Skin epidermis (tissue), 12 donors: Measurements from ENCODE around the gene LRRC8D.
A peak's percentile ranks its signal among the peaks of the same experiment; 100 is the strongest.

Experiments used
- H3K27ac ChIP-seq, 21 experiments: fragments of 200-600 bp; sonication (generic) in 11 of 21; one replicate each; pipeline ENCODE4 v1.5.0; 2020; ENCODE audit warnings: mild to moderate bottlenecking in 3 of 21, inconsistent platforms in 2 of 21, moderate library complexity in 2 of 21
- H3K4me3 ChIP-seq, 7 experiments: fragments of 200-600 bp; sonication (generic) in 2 of 7; one replicate each; pipeline ENCODE4 v1.5.0; 2020; ENCODE audit warnings: inconsistent platforms in 2 of 7, mild to moderate bottlenecking in 2 of 7, moderate library complexity in 1 of 7

Gene LRRC8D

GRCh38 chr1:89928506-89928905, 107.7 kb downstream of the LRRC8D start:
- no peak overlapping the region for H3K27ac ChIP-seq
- H3K4me3 ChIP-seq, result no peak overlapping the region

- Histone ChIP-seq H3K27ac (no peak overlapping the region), H3K4me3 (no peak overlapping the region)
Measured at GRCh38 chr1:89929467-89930063, 108.7 kb downstream of the LRRC8D start.

GRCh38 chr1:89930579-89930978, 109.7 kb downstream of the LRRC8D start:
- H3K4me3 ChIP-seq, result no peak overlapping the region
- no peak overlapping the region for H3K27ac ChIP-seq

GRCh38 chr1:89931964-89932363, 111.1 kb downstream of the LRRC8D start:
- H3K4me3 ChIP-seq, result no peak overlapping the region
- no peak overlapping the region for H3K27ac ChIP-seq

GRCh38 chr1:89932598-89933364, 111.9 kb downstream of the LRRC8D start:
- Histone ChIP-seq H3K4me3 (no peak overlapping the region), H3K27ac (no peak overlapping the region)

- Histone ChIP-seq H3K4me3 (no peak overlapping the region), H3K27ac (no peak overlapping the region)
Measured at GRCh38 chr1:89934461-89934860, 113.6 kb downstream of the LRRC8D start.

- H3K4me3 ChIP-seq, result no peak overlapping the region
- no peak overlapping the region for H3K27ac ChIP-seq
Measured at GRCh38 chr1:89935235-89935634, 114.4 kb downstream of the LRRC8D start.

- H3K4me3 ChIP-seq, result no peak overlapping the region
- no peak overlapping the region for H3K27ac ChIP-seq
Measured at GRCh38 chr1:89936694-89937093, 115.9 kb downstream of the LRRC8D start.

- Histone ChIP-seq H3K4me3 (no peak overlapping the region), H3K27ac (peak overlapping the region in 1 of 21 experiments; percentile 1)
Measured at GRCh38 chr1:89938171-89939055, 117.6 kb downstream of the LRRC8D start.

- H3K4me3 ChIP-seq, result no peak overlapping the region
- peak overlapping the region in 2 of 21 experiments; percentile 16 to 29 for H3K27ac ChIP-seq
Measured at GRCh38 chr1:89939059-89939570, 118.3 kb downstream of the LRRC8D start.

- Histone ChIP-seq H3K27ac (peak overlapping the region in 2 of 21 experiments; percentile 16 to 29), H3K4me3 (no peak overlapping the region)
Measured at GRCh38 chr1:89939693-89940438, 119.0 kb downstream of the LRRC8D start.

GRCh38 chr1:89941110-89941766, 120.4 kb downstream of the LRRC8D start:
- no peak overlapping the region for H3K4me3 ChIP-seq

GRCh38 chr1:89942014-89942413, 121.2 kb downstream of the LRRC8D start:
- H3K4me3 ChIP-seq, result no peak overlapping the region
- H3K27ac ChIP-seq, result no peak overlapping the region

More at GRCh38 chr1:89941110-89941766, 120.4 kb downstream of the LRRC8D start:
- H3K27ac ChIP-seq, result no peak overlapping the region

- Histone ChIP-seq H3K4me3 (no peak overlapping the region), H3K27ac (no peak overlapping the region)
Measured at GRCh38 chr1:89942825-89943658, 122.2 kb downstream of the LRRC8D start.

- Histone ChIP-seq H3K4me3 (no peak overlapping the region), H3K27ac (no peak overlapping the region)
Measured at GRCh38 chr1:89943846-89944781, 123.3 kb downstream of the LRRC8D start.

GRCh38 chr1:89945852-89946476, 125.1 kb downstream of the LRRC8D start:
- no peak overlapping the region for H3K4me3 ChIP-seq
- no peak overlapping the region for H3K27ac ChIP-seq

- no peak overlapping the region for H3K4me3 ChIP-seq
- H3K27ac ChIP-seq, result no peak overlapping the region
Measured at GRCh38 chr1:89946532-89946931, 125.7 kb downstream of the LRRC8D start.
